Measurements from ENCODE around the gene CEP250. TPM values are rescaled to one million over a fixed set of nuclear protein-coding genes. Genes with fewer than 3 reads are reported as not detected.
"Not testable (repeated sequence)": the region's sequence is repeated elsewhere in the genome, so short reads cannot be mapped to it uniquely, and the experiment has no call there.

Gene CEP250
- total and polyA plus RNA-seq, 5 experiments from 2014 or later: 4.5 to 65.4 (median 17.5) TPM

GRCh38 chr20:35515949-35516645 lies 60.7 kb downstream of the CEP250 start:
- Mint-ChIP-seq H3K9me3 (no peaks in the 10 kb centered on the region), H3K27ac (peak overlapping the region in 5 of 10 donors; percentile 8 to 52 (median 14)), H3K4me3 (no peak overlapping the region), H3K36me3 (peaks cover 0 to 42% (median 5%) of the 10 kb centered on the region in 3 donors), H3K4me1 (peaks cover 0 to 2% (median 0%) of the 10 kb centered on the region in 4 donors), H3K27me3 (no peaks in the 10 kb centered on the region)
- ATAC-seq (no peak), DNase-seq (no peak)
- POLR2A ChIA-PET: no interaction called here

- POLR2A ChIA-PET: no interaction called here
- no peak for DNase-seq
- Mint-ChIP-seq H3K4me3 (no peak overlapping the region), H3K27ac (peak overlapping the region in 2 of 10 donors; percentile 34 to 67), H3K36me3 (peaks cover 0 to 31% (median 2%) of the 10 kb centered on the region in 3 donors), H3K27me3 (no peaks in the 10 kb centered on the region), H3K9me3 (no peaks in the 10 kb centered on the region), H3K4me1 (peaks cover 0 to 2% (median 0%) of the 10 kb centered on the region in 4 donors)
- no peak for ATAC-seq
These were observed 61.7 kb downstream of the CEP250 start for GRCh38 chr20:35517125-35517524.

DNA sequence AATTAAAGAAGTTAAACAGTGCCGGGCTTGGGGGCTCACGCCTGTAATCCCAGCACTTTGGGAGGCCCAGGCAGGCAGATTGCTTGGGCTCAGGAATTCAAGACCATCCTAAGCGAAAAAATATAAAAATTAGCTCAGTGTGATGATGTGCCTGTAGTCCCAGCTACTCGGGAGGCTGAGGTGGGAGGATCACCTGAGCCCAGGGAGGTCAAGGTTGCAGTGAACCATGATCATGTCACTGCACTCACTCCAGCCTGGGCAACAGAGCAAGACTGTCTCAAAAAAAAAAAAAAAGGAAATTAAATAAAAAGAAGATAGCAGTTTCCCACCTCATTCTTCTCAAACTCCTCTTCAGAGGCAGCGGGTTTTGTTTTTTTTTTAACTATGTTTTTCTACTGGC lies 62.4 kb downstream of the CEP250 start:
- POLR2A ChIA-PET, DNase-seq, ATAC-seq, H3K27me3 Mint-ChIP-seq, H3K27ac Mint-ChIP-seq, H3K9me3 Mint-ChIP-seq, H3K4me3 Mint-ChIP-seq, H3K4me1 Mint-ChIP-seq: not testable (repeated sequence)
- H3K36me3 Mint-ChIP-seq: peaks cover 0 to 26% (median 0%) of the 10 kb centered on the region in 3 donors

DNA sequence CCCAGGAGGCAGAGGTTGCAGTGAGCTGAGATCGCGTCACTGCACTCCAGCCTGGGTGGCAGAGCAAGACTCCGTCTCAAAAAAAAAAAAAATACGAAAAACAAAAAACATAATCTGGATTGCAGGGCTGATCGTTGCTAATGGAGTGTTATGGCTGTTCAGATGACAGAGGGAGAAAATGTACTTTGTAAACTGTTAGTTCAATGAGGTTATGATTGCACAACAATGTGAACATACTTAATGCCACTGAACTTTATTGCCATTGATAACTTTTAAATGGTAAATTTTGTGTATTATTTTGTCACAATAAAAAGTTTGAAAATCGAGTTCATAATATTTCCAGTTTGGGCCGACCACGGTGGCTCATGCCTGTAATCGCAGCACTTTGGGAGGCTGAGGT lies 63.6 kb downstream of the CEP250 start:
- Mint-ChIP-seq H3K4me1 (peaks cover 0 to 2% (median 0%) of the 10 kb centered on the region in 4 donors), H3K4me3 (no peak overlapping the region), H3K27ac (no peak overlapping the region), H3K27me3 (no peaks in the 10 kb centered on the region), H3K9me3 (no peaks in the 10 kb centered on the region), H3K36me3 (peaks cover 0 to 15% (median 0%) of the 10 kb centered on the region in 3 donors)
- ATAC-seq: no peak
- POLR2A ChIA-PET: no interaction called here
- no peak for DNase-seq

GRCh38 chr20:35523298-35523888 lies 68.0 kb downstream of the CEP250 start:
- no peaks in the 10 kb centered on the region for H3K4me1 Mint-ChIP-seq
- ATAC-seq: peak in 1 of 2 donors; percentile 49
- POLR2A ChIA-PET: no interaction called here
- H3K36me3 Mint-ChIP-seq: peaks cover 0 to 3% (median 0%) of the 10 kb centered on the region in 3 donors
- H3K27ac Mint-ChIP-seq: peak overlapping the region in 1 of 10 donors; percentile 69
- DNase-seq: peak in 1 of 10 donors; percentile 13
- no peaks in the 10 kb centered on the region for H3K9me3 Mint-ChIP-seq
- no peak overlapping the region for H3K4me3 Mint-ChIP-seq
- H3K27me3 Mint-ChIP-seq: no peaks in the 10 kb centered on the region

DNA sequence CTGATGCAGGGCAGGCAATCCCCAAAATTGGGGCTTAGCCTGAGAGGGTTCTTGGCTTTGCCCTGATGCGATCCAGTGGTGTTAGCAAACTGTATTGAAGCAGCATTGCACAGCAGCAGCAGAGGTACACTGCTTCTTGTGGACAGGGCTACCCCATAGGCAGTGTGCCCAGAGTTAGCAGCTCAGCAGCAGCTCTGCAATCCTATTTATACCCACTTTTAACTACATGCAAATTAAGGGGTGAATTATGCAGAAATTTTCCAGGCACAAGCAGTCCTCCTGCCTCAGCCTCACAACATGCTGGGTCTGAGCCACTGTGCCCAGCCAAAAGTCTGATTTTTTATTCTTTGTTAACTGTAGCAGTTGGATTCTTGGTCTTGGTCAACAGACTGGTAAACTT lies 70.2 kb downstream of the CEP250 start:
- DNase-seq (no peak), ATAC-seq (no peak)
- POLR2A ChIA-PET: interaction anchor here (0.6 kb wide), 1 partner anchor 98 kb away, joined by 3 read pairs; no protein-coding TSS in a partner anchor
- Mint-ChIP-seq H3K9me3 (no peaks in the 10 kb centered on the region), H3K27me3 (no peaks in the 10 kb centered on the region), H3K36me3 (no peaks in the 10 kb centered on the region), H3K4me1 (no peaks in the 10 kb centered on the region), H3K27ac (no peak overlapping the region), H3K4me3 (no peak overlapping the region)

- no peaks in the 10 kb centered on the region for H3K4me1 Mint-ChIP-seq
- H3K36me3 Mint-ChIP-seq: no peaks in the 10 kb centered on the region
- H3K4me3 Mint-ChIP-seq: no peak overlapping the region
- POLR2A ChIA-PET: no interaction called here
- DNase-seq (no peak), ATAC-seq (no peak)
- H3K27me3 Mint-ChIP-seq: no peaks in the 10 kb centered on the region
- H3K9me3 Mint-ChIP-seq: no peaks in the 10 kb centered on the region
- peak overlapping the region in 1 of 10 donors; percentile 82 for H3K27ac Mint-ChIP-seq
These were observed 71.8 kb downstream of the CEP250 start for GRCh38 chr20:35527122-35527769.

DNA sequence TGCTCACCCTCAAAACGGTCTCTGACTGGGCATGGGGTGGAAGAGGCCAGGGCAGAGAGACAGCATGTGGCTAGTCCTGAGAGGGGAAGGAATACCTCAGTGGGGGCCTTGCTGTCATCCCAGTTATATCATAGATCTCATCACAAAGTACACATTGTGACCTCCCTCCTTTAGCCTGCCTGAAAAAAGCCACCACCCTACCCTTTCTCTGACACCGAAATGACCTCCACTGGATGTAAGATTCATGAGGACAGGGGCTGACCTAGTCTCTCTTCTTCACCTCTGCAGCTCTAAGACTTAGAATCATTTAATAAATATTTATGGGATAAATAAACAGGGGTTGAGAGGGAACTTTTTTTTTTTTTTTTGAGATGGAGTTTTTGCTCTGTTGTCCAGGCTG lies 74.2 kb downstream of the CEP250 start, which contains the start of gene C20orf173:
TSS of gene C20orf173 (minus strand) at position 101 of the 400 bp plus-strand sequence. CDS start 279 bp downstream, outside the sequence.
- no peaks in the 10 kb centered on the region for H3K36me3 Mint-ChIP-seq
- H3K9me3 Mint-ChIP-seq: no peaks in the 10 kb centered on the region
- H3K27ac Mint-ChIP-seq: peak within 1 kb of the TSS in 1 of 10 donors; percentile 2
- no peaks in the 10 kb centered on the region for H3K27me3 Mint-ChIP-seq
- H3K4me1 Mint-ChIP-seq: no peaks in the 10 kb centered on the region
- DNase-seq (no peak), ATAC-seq (no peak)
- POLR2A ChIA-PET: no interaction called here
- H3K4me3 Mint-ChIP-seq: no peak within 1 kb of the TSS

GRCh38 chr20:35539756-35540212 lies 84.4 kb downstream of the CEP250 start:
- Mint-ChIP-seq H3K4me1 (peaks cover 10 to 28% (median 24%) of the 10 kb centered on the region in 4 donors), H3K27ac (peak overlapping the region in 1 of 10 donors; percentile 48), H3K4me3 (peak overlapping the region in 1 of 10 donors; percentile 40), H3K36me3 (peaks cover 0 to 8% (median 0%) of the 10 kb centered on the region in 3 donors), H3K27me3 (peaks cover 0 to 3% (median 0%) of the 10 kb centered on the region in 5 donors), H3K9me3 (no peaks in the 10 kb centered on the region)
- ATAC-seq: no peak
- POLR2A ChIA-PET: no interaction called here
- DNase-seq: peak in 1 of 10 donors; percentile 11

DNA sequence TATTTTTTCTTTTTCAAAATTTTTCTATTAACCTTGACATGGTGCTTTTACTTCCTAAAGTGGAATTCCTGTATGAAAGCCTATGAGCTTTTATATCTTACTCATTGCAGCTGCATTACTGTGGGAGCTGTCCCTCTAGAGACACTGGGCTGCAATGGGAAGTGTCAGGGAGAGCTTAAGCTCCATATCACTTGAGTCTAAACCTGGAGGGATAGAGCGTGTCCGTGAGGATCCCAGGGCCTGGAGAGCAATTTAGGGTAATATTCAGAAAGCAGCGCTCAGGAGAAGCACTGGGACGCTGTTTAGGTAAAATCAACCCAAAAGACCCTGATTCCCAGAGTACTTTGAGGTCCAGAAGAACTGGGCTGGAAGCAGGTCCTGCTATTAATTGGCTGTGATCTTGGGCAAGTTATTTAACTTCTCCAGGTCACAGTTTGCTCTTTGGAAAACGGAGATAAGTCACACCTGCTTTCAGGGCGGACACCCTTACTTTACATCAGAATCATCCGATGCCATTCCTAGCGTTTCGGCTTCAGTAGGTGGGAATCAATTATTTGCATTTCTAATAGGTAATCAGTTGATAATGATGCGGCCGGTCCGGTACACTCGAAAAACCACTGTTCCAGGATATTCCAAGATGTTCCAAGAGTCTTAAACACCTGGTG lies 85.9 kb downstream of the CEP250 start:
- POLR2A ChIA-PET: interaction anchor here (0.8 to 3.5 kb wide), 7 partner anchors 50 to 413 kb away, joined by 3 to 22 read pairs (median 7); partner anchors contain the start of genes EIF6, RBM39 and SCAND1
- DNase-seq: no peak
- Mint-ChIP-seq H3K4me1 (peaks cover 10 to 28% (median 24%) of the 10 kb centered on the region in 4 donors), H3K9me3 (no peaks in the 10 kb centered on the region), H3K36me3 (peaks cover 0 to 8% (median 0%) of the 10 kb centered on the region in 3 donors), H3K27me3 (peaks cover 0 to 2% (median 0%) of the 10 kb centered on the region in 5 donors), H3K27ac (peak overlapping the region in 8 of 10 donors; percentile 52 to 96 (median 91)), H3K4me3 (peak overlapping the region; percentile 82 to 97 (median 92))
- ATAC-seq: no peak

DNA sequence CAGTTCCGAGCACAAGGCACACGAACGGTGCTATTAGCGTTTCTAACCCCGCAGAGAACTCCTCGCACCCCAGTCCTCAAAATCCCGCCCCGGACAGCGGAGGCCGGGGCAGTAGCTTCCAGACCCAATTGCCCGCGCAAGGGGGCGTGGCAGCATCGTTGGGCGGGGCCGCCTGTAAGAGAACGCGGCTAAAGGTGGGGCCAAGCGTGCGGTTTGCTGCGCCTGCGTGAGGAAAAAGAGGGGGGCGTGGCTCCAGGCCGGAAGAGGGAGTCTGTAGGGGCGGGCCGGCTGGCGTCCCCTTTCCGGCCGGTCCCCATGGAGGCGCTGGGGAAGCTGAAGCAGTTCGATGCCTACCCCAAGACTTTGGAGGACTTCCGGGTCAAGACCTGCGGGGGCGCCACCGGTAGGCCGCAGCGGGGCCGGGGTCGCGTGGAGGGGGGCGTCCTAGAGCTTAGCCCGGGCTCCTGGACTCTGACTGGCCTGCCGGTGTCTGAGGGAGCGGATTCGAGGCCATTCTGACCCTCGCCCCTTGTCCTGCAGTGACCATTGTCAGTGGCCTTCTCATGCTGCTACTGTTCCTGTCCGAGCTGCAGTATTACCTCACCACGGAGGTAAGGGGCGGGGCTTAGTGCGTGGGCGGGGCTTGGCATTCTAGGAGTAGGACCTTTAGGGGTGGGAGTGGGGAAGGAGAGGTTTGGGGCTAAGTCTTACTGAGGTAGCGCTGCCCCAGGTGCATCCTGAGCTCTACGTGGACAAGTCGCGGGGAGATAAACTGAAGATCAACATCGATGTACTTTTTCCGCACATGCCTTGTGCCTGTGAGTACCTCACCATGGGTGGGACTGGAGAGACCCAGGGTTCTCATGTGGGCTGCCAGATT lies 86.6 kb downstream of the CEP250 start, which contains the start of gene ERGIC3:
TSS of gene ERGIC3 (plus strand) at position 296 of the 880 bp plus-strand sequence. CDS start at position 316, 20 bp downstream.
- Mint-ChIP-seq H3K4me1 (peaks cover 10 to 28% (median 24%) of the 10 kb centered on the region in 4 donors), H3K27me3 (peaks cover 0 to 2% (median 0%) of the 10 kb centered on the region in 5 donors), H3K27ac (peak within 1 kb of the TSS; percentile 70 to 96 (median 91)), H3K9me3 (no peaks in the 10 kb centered on the region), H3K36me3 (peaks cover 0 to 8% (median 0%) of the 10 kb centered on the region in 3 donors), H3K4me3 (peak within 1 kb of the TSS; percentile 82 to 97 (median 92))
- POLR2A ChIA-PET: interaction anchor here (0.6 to 3.5 kb wide), 10 partner anchors 51 to 412 kb away, joined by 3 to 22 read pairs (median 4); partner anchors contain the start of genes EIF6, RBM39 and SCAND1
- DNase-seq (peak; percentile 92 to 98 (median 96)), ATAC-seq (peak; percentile 96)

Data from naive thymus-derived CD8-positive, alpha-beta T cell (primary cell).